ENCODE measurements around the gene ANKRD40.

GRCh38 chr17:50661348-50661747, 46.4 kb downstream of the ANKRD40 start:
- TF ChIP-seq CTCF (IDR thresholded peaks at IDR 0.05), result no peak
- no peak for TF ChIP-seq POLR2A (IDR thresholded peaks at IDR 0.05)
